Hepatocyte (in vitro differentiated cells): ENCODE data around the gene PLXNC1.

Experiments
- CTCF ChIP-seq: fragments of 200-600 bp; sonication (generic); IDR thresholded peaks from 2 replicates; pipeline ENCODE4 v1.5.1; 2016; ENCODE audit warnings: antibody characterized with exemption, mild to moderate bottlenecking; ENCODE audit not compliant: poor library complexity
- EZH2phosphoT487 ChIP-seq: fragments of 200-600 bp; sonication (generic); IDR thresholded peaks from one replicate; pipeline ENCODE4 v1.6.1; 2018; ENCODE audit warnings: antibody characterized with exemption, mild to moderate bottlenecking, low read depth, moderate library complexity; ENCODE audit not compliant: unreplicated experiment, severe bottlenecking

GRCh38 chr12:94267921-94268471 lies 119.6 kb downstream of the PLXNC1 start:
- TF ChIP-seq CTCF = no peak
- TF ChIP-seq EZH2phosphoT487 = no peak
